ENCODE measurements around the gene DDN.

Gene DDN

GRCh38 chr12:48995086-48995879 lies 3.9 kb downstream of the DDN start:
- Histone ChIP-seq H3K4me3 (ENCODE audit: low read length in 2 of 2) (peak overlapping the region in 1 of 2 donors; percentile 7), H3K9me3 (ENCODE audit: control insufficient read depth in 2 of 2, low read length in 2 of 2) (no peaks in the 10 kb centered on the region), H3K4me1 (ENCODE audit: control insufficient read depth in 2 of 2, insufficient read depth in 2 of 2, low read length in 2 of 2) (peaks cover 27 to 30% of the 10 kb centered on the region in 2 donors), H3K9ac (ENCODE audit: low read depth in 1 of 2, low read length in 2 of 2) (no peak overlapping the region), H3K27ac (ENCODE audit: low read depth in 2 of 2, low read length in 2 of 2) (no peak overlapping the region), H3K27me3 (ENCODE audit: control insufficient read depth in 2 of 2, insufficient read depth in 2 of 2, low read length in 2 of 2) (peaks cover 30 to 44% of the 10 kb centered on the region in 2 donors), H3K36me3 (ENCODE audit: control insufficient read depth in 2 of 2, insufficient read depth in 2 of 2, low read length in 2 of 2) (no peaks in the 10 kb centered on the region)

DNA sequence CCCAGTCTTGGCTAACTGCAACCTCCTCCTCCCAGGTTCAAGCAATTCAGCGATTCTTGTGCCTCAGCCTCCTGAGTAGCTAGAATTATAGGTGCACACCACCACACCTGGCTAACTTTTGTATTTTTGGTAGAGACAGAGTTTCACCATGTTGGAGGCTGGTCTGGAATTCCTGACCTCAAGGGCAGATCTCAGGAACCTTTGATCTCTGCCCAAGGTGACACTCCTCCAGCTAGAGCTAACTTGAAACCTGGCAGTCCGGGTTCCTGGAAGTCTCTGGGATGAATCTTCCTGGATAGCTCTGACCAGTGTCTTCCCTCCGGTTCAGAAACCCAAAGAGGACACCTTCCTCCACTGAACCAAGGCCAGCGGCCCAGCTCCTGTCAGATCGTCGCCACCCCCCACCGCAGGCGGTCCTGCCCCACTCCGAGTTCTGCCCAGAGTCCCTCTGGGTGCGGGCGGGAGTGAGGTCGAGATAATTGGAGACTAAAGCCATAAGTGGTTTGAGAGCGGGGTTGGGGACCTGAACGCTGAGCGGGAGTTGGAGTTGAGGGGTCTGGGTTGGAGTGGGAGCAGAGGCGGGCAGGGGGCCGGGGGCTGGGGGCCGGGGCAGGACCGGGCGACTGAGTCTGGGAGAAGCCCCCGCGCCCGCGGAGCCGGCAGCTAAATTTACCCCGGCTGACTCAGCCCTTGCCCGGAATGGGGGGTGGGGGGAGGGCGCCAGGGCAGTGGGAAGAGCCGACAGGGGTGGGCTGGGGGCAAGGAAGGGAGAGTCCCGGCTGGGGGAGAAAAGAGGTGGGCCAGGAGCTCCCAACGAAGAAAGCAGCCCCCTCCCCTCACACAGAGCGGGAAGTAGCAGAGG lies 4.7 kb downstream of the DDN start:
- Histone ChIP-seq H3K4me3 (ENCODE audit: low read length in 2 of 2) (no peak overlapping the region), H3K27ac (ENCODE audit: low read depth in 2 of 2, low read length in 2 of 2) (no peak overlapping the region), H3K4me1 (ENCODE audit: control insufficient read depth in 2 of 2, insufficient read depth in 2 of 2, low read length in 2 of 2) (peaks cover 19 to 23% of the 10 kb centered on the region in 2 donors), H3K36me3 (ENCODE audit: control insufficient read depth in 2 of 2, insufficient read depth in 2 of 2, low read length in 2 of 2) (no peaks in the 10 kb centered on the region), H3K9me3 (ENCODE audit: control insufficient read depth in 2 of 2, low read length in 2 of 2) (no peaks in the 10 kb centered on the region), H3K9ac (ENCODE audit: low read depth in 1 of 2, low read length in 2 of 2) (no peak overlapping the region), H3K27me3 (ENCODE audit: control insufficient read depth in 2 of 2, insufficient read depth in 2 of 2, low read length in 2 of 2) (peaks cover 22 to 40% of the 10 kb centered on the region in 2 donors)

GRCh38 chr12:48993787-48994186 lies 5.4 kb downstream of the DDN start:
- Histone ChIP-seq H3K27me3 (ENCODE audit: control insufficient read depth in 2 of 2, insufficient read depth in 2 of 2, low read length in 2 of 2) (peaks cover 24 to 45% of the 10 kb centered on the region in 2 donors), H3K36me3 (ENCODE audit: control insufficient read depth in 2 of 2, insufficient read depth in 2 of 2, low read length in 2 of 2) (no peaks in the 10 kb centered on the region), H3K4me1 (ENCODE audit: control insufficient read depth in 2 of 2, insufficient read depth in 2 of 2, low read length in 2 of 2) (peaks cover 17 to 19% of the 10 kb centered on the region in 2 donors), H3K4me3 (ENCODE audit: low read length in 2 of 2) (no peak overlapping the region), H3K9ac (ENCODE audit: low read depth in 1 of 2, low read length in 2 of 2) (no peak overlapping the region), H3K27ac (ENCODE audit: low read depth in 2 of 2, low read length in 2 of 2) (no peak overlapping the region), H3K9me3 (ENCODE audit: control insufficient read depth in 2 of 2, low read length in 2 of 2) (no peaks in the 10 kb centered on the region)

GRCh38 chr12:48991247-48992050 lies 7.7 kb downstream of the DDN start:
- Histone ChIP-seq H3K27ac (ENCODE audit: low read depth in 2 of 2, low read length in 2 of 2) (no peak overlapping the region), H3K4me1 (ENCODE audit: control insufficient read depth in 2 of 2, insufficient read depth in 2 of 2, low read length in 2 of 2) (no peaks in the 10 kb centered on the region), H3K4me3 (ENCODE audit: low read length in 2 of 2) (no peak overlapping the region), H3K36me3 (ENCODE audit: control insufficient read depth in 2 of 2, insufficient read depth in 2 of 2, low read length in 2 of 2) (no peaks in the 10 kb centered on the region), H3K9ac (ENCODE audit: low read depth in 1 of 2, low read length in 2 of 2) (no peak overlapping the region), H3K27me3 (ENCODE audit: control insufficient read depth in 2 of 2, insufficient read depth in 2 of 2, low read length in 2 of 2) (peaks cover 22 to 33% of the 10 kb centered on the region in 2 donors), H3K9me3 (ENCODE audit: control insufficient read depth in 2 of 2, low read length in 2 of 2) (no peaks in the 10 kb centered on the region)

DNA sequence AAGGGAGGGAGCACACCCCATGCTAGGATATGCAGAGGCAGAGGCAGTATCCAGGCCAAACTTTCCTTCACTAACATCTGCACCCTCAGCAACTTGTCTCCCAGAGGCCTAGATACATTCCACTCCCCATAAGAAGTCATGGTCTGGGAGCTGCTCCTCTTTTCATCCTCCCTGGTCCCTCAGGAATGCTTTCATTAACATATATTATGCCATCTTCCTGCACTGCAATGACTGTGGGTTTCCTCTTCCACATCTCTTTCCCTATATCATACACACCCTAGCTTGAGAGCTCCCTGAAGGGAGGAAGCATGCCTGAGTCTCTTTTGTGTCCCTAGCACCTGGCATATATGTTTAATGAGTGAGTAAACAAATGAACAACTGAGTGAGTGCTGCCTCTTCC lies 8.6 kb downstream of the DDN start:
- H3K27ac ChIP-seq (ENCODE audit: low read depth in 2 of 2, low read length in 2 of 2) = no peak overlapping the region
- no peak overlapping the region for H3K9ac ChIP-seq (ENCODE audit: low read depth in 1 of 2, low read length in 2 of 2)
- peaks cover 19 to 29% of the 10 kb centered on the region in 2 donors for H3K27me3 ChIP-seq (ENCODE audit: control insufficient read depth in 2 of 2, insufficient read depth in 2 of 2, low read length in 2 of 2)

GRCh38 chr12:48988030-48988649 lies 11.0 kb downstream of the DDN start:
- Histone ChIP-seq H3K4me3 (ENCODE audit: low read length in 2 of 2) (no peak overlapping the region), H3K27me3 (ENCODE audit: control insufficient read depth in 2 of 2, insufficient read depth in 2 of 2, low read length in 2 of 2) (peaks cover 25 to 30% of the 10 kb centered on the region in 2 donors), H3K36me3 (ENCODE audit: control insufficient read depth in 2 of 2, insufficient read depth in 2 of 2, low read length in 2 of 2) (no peaks in the 10 kb centered on the region), H3K27ac (ENCODE audit: low read depth in 2 of 2, low read length in 2 of 2) (no peak overlapping the region), H3K9ac (ENCODE audit: low read depth in 1 of 2, low read length in 2 of 2) (no peak overlapping the region), H3K4me1 (ENCODE audit: control insufficient read depth in 2 of 2, insufficient read depth in 2 of 2, low read length in 2 of 2) (peaks cover 3 to 9% of the 10 kb centered on the region in 2 donors), H3K9me3 (ENCODE audit: control insufficient read depth in 2 of 2, low read length in 2 of 2) (no peaks in the 10 kb centered on the region)

More for the DNA sequence above, 8.6 kb downstream of the DDN start:
- H3K36me3 ChIP-seq (ENCODE audit: control insufficient read depth in 2 of 2, insufficient read depth in 2 of 2, low read length in 2 of 2) = no peaks in the 10 kb centered on the region
- H3K4me1 ChIP-seq (ENCODE audit: control insufficient read depth in 2 of 2, insufficient read depth in 2 of 2, low read length in 2 of 2) = peaks cover 3 to 6% of the 10 kb centered on the region in 2 donors
- H3K9me3 ChIP-seq (ENCODE audit: control insufficient read depth in 2 of 2, low read length in 2 of 2) = no peaks in the 10 kb centered on the region
- no peak overlapping the region for H3K4me3 ChIP-seq (ENCODE audit: low read length in 2 of 2)

GRCh38 chr12:48986720-48987291 lies 12.4 kb downstream of the DDN start:
- Histone ChIP-seq H3K4me3 (ENCODE audit: low read length in 2 of 2) (no peak overlapping the region), H3K27me3 (ENCODE audit: control insufficient read depth in 2 of 2, insufficient read depth in 2 of 2, low read length in 2 of 2) (peaks cover 33 to 35% of the 10 kb centered on the region in 2 donors), H3K36me3 (ENCODE audit: control insufficient read depth in 2 of 2, insufficient read depth in 2 of 2, low read length in 2 of 2) (no peaks in the 10 kb centered on the region), H3K4me1 (ENCODE audit: control insufficient read depth in 2 of 2, insufficient read depth in 2 of 2, low read length in 2 of 2) (peaks cover 3 to 9% of the 10 kb centered on the region in 2 donors), H3K9me3 (ENCODE audit: control insufficient read depth in 2 of 2, low read length in 2 of 2) (no peaks in the 10 kb centered on the region), H3K9ac (ENCODE audit: low read depth in 1 of 2, low read length in 2 of 2) (no peak overlapping the region), H3K27ac (ENCODE audit: low read depth in 2 of 2, low read length in 2 of 2) (no peak overlapping the region)

DNA sequence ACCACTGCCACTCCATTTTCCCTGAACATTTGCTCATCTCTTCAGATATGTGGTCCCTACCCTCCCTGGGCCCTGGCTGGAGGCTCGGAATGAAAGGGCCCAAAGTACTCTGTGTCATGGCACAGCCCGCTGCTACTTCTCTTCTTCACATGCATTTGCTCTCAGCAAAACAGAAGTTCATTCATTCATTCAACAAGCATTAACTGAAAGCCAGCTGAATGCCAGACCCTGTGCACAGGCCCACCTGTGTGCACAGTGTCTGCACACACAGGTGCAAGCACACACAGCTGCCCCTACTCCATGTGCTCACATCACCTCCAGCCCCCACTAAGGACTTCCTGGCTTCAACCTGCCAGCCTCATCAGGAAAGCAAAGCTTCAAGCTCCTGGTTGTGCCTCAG lies 13.3 kb downstream of the DDN start:
- no peak overlapping the region for H3K4me3 ChIP-seq (ENCODE audit: low read length in 2 of 2)
- peaks cover 41 to 44% of the 10 kb centered on the region in 2 donors for H3K27me3 ChIP-seq (ENCODE audit: control insufficient read depth in 2 of 2, insufficient read depth in 2 of 2, low read length in 2 of 2)
- peaks cover 10 to 15% of the 10 kb centered on the region in 2 donors for H3K4me1 ChIP-seq (ENCODE audit: control insufficient read depth in 2 of 2, insufficient read depth in 2 of 2, low read length in 2 of 2)

GRCh38 chr12:48985475-48985897 lies 13.7 kb downstream of the DDN start:
- peaks cover 43 to 48% of the 10 kb centered on the region in 2 donors for H3K27me3 ChIP-seq (ENCODE audit: control insufficient read depth in 2 of 2, insufficient read depth in 2 of 2, low read length in 2 of 2)

More for the DNA sequence above, 13.3 kb downstream of the DDN start:
- no peak overlapping the region for H3K9ac ChIP-seq (ENCODE audit: low read depth in 1 of 2, low read length in 2 of 2)
- no peak overlapping the region for H3K27ac ChIP-seq (ENCODE audit: low read depth in 2 of 2, low read length in 2 of 2)
- no peaks in the 10 kb centered on the region for H3K36me3 ChIP-seq (ENCODE audit: control insufficient read depth in 2 of 2, insufficient read depth in 2 of 2, low read length in 2 of 2)
- H3K9me3 ChIP-seq (ENCODE audit: control insufficient read depth in 2 of 2, low read length in 2 of 2) = no peaks in the 10 kb centered on the region

More at GRCh38 chr12:48985475-48985897, 13.7 kb downstream of the DDN start:
- Histone ChIP-seq H3K4me3 (ENCODE audit: low read length in 2 of 2) (no peak overlapping the region), H3K9me3 (ENCODE audit: control insufficient read depth in 2 of 2, low read length in 2 of 2) (no peaks in the 10 kb centered on the region), H3K27ac (ENCODE audit: low read depth in 2 of 2, low read length in 2 of 2) (no peak overlapping the region), H3K4me1 (ENCODE audit: control insufficient read depth in 2 of 2, insufficient read depth in 2 of 2, low read length in 2 of 2) (peaks cover 14 to 19% of the 10 kb centered on the region in 2 donors), H3K9ac (ENCODE audit: low read depth in 1 of 2, low read length in 2 of 2) (no peak overlapping the region), H3K36me3 (ENCODE audit: control insufficient read depth in 2 of 2, insufficient read depth in 2 of 2, low read length in 2 of 2) (no peaks in the 10 kb centered on the region)

All from mucosa of rectum (tissue), 2 donors.